Ishikawa (cell line): ENCODE data around the gene NEURL1.

Experiments
- CEBPB ChIP-seq: IDR thresholded peaks from 2 replicates; pipeline ENCODE4 v1.6.1; 2012
- CREB1 ChIP-seq: IDR thresholded peaks from 2 replicates; pipeline ENCODE4 v1.6.1; 2012; ENCODE audit warnings: low read depth
- EGR1 ChIP-seq: IDR thresholded peaks from 2 replicates; pipeline ENCODE4 v1.6.1; 2012
- EP300 ChIP-seq: IDR thresholded peaks from 2 replicates; pipeline ENCODE4 v1.6.1; 2012; ENCODE audit warnings: borderline replicate concordance
- FOXM1 ChIP-seq: IDR thresholded peaks from 2 replicates; pipeline ENCODE4 v1.6.1; 2012; ENCODE audit warnings: low read depth, borderline replicate concordance
- NFIC ChIP-seq: IDR thresholded peaks from 2 replicates; pipeline ENCODE4 v1.6.1; 2012
- RAD21 ChIP-seq: IDR thresholded peaks from 2 replicates; pipeline ENCODE4 v1.6.1; 2012; ENCODE audit warnings: low read depth
- TAF1 ChIP-seq: IDR thresholded peaks from 2 replicates; pipeline ENCODE4 v1.6.1; 2012; ENCODE audit warnings: low read depth, mild to moderate bottlenecking
- TCF12 ChIP-seq: IDR thresholded peaks from 2 replicates; pipeline ENCODE4 v1.6.1; 2012; ENCODE audit warnings: low read depth
- TEAD4 ChIP-seq: IDR thresholded peaks from 2 replicates; pipeline ENCODE4 v1.6.1; 2012
- YY1 ChIP-seq: IDR thresholded peaks from 2 replicates; pipeline ENCODE4 v1.6.1; 2012; ENCODE audit warnings: low read depth
- ZBTB7A ChIP-seq: IDR thresholded peaks from 2 replicates; pipeline ENCODE4 v1.6.1; 2012; ENCODE audit warnings: low read depth
- TF ChIP-seq, protein P1 (sequence below): IDR thresholded peaks from 2 replicates; pipeline ENCODE4 v1.6.1; 2012; ENCODE audit warnings: low read depth, mild to moderate bottlenecking
- TF ChIP-seq, protein P2 (sequence below): IDR thresholded peaks from 2 replicates; pipeline ENCODE4 v1.6.1; 2012
- TF ChIP-seq, protein P3 (sequence below): IDR thresholded peaks from 2 replicates; pipeline ENCODE4 v1.6.1; 2012

NEURL1 gene

DNA sequence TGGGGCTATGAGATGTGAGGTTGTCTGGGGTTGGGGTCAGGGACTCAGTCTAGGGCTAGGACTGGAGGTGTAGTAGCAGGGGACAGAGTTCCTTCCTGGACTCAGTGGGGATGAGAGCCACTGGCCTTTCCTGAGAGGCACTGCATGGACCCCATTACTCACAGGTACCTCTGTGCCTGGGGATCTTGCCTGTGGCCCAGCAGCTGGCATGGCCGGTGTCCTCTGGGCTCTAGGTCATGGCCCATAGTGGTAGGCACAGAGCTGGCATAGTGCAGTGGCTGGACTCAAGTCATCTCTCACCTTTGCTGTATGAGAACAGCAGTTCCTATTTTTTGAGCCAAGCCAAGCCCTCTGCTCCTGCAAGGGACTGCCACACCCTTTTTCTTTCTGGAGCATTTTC, 51.9 kb downstream of the NEURL1 start:
- TF ChIP-seq TCF12 (no peak), RAD21 (no peak)

DNA sequence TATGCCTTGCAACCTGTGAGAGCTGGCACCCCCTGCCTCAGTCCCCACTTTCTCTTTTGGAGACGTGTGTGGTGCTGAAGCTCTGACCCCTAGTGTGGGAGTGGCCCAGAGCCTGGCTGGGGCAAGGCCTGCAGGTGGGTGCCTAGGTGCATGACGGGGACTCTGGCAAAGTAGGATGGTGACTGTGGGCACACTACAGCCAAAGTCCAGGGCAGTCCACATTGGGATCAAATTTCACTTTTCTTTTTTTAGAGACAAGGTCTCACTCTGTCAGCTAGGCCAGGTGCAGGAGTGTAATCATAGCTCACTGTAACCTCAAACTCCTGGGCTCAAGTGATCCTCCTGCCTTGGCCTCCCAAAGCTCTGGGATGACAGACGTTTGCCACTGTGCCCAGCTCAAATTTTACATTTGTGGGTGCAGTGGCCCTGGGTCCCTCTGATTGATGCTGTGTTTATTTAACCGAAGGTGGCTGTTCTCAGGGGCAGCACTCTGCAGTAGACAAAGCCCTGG, 52.3 kb downstream of the NEURL1 start:
- TF ChIP-seq CREB1 (no peak), RAD21 (no peak), TEAD4 (no peak), EP300 (no peak), ZBTB7A (no peak), TAF1 (no peak), NFIC (no peak), EGR1 (no peak), CEBPB (no peak), YY1 (no peak), TCF12 (no peak), FOXM1 (no peak)
- TF ChIP-seq, protein P1, sequence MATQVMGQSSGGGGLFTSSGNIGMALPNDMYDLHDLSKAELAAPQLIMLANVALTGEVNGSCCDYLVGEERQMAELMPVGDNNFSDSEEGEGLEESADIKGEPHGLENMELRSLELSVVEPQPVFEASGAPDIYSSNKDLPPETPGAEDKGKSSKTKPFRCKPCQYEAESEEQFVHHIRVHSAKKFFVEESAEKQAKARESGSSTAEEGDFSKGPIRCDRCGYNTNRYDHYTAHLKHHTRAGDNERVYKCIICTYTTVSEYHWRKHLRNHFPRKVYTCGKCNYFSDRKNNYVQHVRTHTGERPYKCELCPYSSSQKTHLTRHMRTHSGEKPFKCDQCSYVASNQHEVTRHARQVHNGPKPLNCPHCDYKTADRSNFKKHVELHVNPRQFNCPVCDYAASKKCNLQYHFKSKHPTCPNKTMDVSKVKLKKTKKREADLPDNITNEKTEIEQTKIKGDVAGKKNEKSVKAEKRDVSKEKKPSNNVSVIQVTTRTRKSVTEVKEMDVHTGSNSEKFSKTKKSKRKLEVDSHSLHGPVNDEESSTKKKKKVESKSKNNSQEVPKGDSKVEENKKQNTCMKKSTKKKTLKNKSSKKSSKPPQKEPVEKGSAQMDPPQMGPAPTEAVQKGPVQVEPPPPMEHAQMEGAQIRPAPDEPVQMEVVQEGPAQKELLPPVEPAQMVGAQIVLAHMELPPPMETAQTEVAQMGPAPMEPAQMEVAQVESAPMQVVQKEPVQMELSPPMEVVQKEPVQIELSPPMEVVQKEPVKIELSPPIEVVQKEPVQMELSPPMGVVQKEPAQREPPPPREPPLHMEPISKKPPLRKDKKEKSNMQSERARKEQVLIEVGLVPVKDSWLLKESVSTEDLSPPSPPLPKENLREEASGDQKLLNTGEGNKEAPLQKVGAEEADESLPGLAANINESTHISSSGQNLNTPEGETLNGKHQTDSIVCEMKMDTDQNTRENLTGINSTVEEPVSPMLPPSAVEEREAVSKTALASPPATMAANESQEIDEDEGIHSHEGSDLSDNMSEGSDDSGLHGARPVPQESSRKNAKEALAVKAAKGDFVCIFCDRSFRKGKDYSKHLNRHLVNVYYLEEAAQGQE, result no peak
- TF ChIP-seq, protein P2, sequence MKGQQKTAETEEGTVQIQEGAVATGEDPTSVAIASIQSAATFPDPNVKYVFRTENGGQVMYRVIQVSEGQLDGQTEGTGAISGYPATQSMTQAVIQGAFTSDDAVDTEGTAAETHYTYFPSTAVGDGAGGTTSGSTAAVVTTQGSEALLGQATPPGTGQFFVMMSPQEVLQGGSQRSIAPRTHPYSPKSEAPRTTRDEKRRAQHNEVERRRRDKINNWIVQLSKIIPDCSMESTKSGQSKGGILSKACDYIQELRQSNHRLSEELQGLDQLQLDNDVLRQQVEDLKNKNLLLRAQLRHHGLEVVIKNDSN, result no peak
- TF ChIP-seq, protein P3, sequence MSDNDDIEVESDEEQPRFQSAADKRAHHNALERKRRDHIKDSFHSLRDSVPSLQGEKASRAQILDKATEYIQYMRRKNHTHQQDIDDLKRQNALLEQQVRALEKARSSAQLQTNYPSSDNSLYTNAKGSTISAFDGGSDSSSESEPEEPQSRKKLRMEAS, result no peak

DNA sequence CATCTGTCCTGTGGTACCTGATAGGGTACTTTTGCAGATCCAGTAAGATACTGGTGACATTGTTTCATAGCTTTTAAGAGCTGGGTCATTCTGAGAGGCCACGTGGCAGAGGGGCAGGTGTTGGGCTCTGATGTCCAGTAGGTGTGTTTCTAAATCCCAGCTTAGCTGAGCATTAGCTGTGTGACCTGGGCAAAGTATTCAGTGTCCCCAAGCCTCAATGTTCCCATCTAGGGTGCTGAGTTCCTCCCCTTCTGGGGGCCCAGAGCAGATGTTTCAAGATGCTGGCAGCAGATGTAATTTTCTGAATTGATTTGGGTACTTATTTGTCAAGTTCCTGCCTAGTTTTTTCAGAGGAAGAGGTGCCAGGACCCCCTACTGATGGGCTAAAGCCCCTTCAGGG, 52.9 kb downstream of the NEURL1 start:
- TF ChIP-seq TAF1, result no peak
- no peak for TF ChIP-seq FOXM1
- no peak for TF ChIP-seq EP300
- no peak for TF ChIP-seq RAD21
- no peak for TF ChIP-seq NFIC
- no peak for TF ChIP-seq YY1
- no peak for TF ChIP-seq TEAD4
- TF ChIP-seq, protein P1, result no peak
- TF ChIP-seq, protein P3, result no peak
- no peak for TF ChIP-seq TCF12
- no peak for TF ChIP-seq CEBPB
- TF ChIP-seq ZBTB7A, result no peak
- TF ChIP-seq EGR1, result no peak
- no peak for TF ChIP-seq CREB1
- TF ChIP-seq, protein P2, result no peak

DNA sequence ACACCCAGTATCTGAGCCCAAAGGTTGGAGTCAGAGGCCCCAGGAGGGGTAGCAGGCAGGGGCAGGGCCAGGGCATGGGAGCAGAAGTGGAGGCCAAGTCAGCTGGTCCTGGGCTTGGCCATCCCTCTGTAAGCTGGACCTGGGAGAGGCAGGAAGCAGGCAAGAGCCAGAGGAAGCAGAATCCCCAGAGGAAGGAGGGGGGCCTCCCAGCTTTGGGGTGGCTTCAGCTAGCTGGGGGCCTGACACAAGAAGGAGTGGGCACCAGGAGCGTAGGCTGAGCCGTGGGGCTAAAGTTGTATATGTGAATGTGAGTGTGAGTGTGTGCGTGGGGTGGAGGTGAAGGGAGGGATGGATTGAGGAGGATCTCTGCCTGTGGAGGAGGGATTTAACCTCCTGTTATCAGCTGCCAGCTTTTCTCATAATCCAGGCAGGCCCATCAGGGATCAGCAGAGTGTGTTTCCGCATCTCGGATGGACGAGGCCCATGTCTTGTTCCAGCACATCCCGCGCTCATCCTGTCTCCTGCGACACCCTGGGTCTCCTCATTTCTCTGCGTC, 54.0 kb downstream of the NEURL1 start:
- TF ChIP-seq TAF1 (no peak), YY1 (no peak), CREB1 (no peak), NFIC (no peak), RAD21 (no peak), TEAD4 (no peak), ZBTB7A (no peak)
- TF ChIP-seq, protein P3, result no peak
- TF ChIP-seq, protein P1, result no peak
- TF ChIP-seq, protein P2, result no peak
